GM12872 (cell line): Measurements from ENCODE around the gene CCDC149.

ENCODE experiments used
- TF ChIP-seq, protein P1 (sequence below): IDR thresholded peaks from 3 replicates; pipeline ENCODE4 v1.5.1; 2011; ENCODE audit warnings: low read depth, mild to moderate bottlenecking, low read length, moderate library complexity; ENCODE audit not compliant: insufficient read depth

CCDC149 gene

DNA sequence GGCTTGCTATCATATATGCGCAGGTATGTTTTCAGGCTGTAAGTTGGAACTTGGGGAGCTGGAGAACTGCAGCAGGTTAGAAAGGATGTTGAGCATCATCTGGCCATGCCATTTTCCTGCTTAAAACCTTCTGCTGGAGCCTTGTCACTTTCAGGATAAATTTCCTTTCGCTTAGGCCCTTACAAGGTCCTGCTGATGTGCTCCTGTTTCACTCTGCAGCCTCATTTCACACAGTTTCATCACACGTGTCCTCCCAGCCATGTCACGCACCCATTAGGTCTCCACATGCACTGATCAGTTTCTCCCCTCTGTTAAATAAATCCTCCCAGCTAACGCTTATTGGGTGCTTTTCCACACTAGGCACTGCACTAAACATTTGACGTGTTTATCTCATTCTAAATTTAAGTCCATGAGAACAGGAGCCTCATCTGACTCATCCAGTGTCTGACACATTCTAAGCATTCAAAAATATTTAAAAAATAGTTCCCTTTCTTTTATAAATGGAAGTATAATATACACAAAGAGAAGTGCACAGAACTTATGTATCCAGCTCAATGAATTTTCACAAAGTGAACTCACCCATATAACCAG lies 102.9 kb downstream of the CCDC149 start:
- TF ChIP-seq, protein P1, sequence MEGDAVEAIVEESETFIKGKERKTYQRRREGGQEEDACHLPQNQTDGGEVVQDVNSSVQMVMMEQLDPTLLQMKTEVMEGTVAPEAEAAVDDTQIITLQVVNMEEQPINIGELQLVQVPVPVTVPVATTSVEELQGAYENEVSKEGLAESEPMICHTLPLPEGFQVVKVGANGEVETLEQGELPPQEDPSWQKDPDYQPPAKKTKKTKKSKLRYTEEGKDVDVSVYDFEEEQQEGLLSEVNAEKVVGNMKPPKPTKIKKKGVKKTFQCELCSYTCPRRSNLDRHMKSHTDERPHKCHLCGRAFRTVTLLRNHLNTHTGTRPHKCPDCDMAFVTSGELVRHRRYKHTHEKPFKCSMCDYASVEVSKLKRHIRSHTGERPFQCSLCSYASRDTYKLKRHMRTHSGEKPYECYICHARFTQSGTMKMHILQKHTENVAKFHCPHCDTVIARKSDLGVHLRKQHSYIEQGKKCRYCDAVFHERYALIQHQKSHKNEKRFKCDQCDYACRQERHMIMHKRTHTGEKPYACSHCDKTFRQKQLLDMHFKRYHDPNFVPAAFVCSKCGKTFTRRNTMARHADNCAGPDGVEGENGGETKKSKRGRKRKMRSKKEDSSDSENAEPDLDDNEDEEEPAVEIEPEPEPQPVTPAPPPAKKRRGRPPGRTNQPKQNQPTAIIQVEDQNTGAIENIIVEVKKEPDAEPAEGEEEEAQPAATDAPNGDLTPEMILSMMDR: no peak

DNA sequence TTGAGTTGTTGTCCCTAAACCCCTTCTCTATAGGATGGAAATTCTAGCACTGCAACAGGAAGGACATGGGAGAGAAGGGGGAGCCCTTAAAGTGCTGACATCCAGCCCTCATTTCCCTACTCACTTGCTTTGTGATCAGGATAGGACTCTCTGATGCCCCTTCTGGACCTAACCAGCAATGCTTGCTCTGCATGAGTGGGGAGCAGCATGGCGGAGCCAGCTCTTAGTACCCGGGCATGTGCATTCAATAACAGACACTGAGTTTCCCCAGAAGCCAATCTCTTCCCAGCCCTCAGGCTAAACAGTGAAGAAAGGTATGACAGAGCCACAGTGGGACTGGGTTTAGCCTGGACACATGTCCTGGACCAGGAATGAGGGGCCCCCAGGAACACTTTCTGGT lies 103.5 kb downstream of the CCDC149 start:
- TF ChIP-seq, protein P1: peak; percentile 34; the same call in 1 of the 3 replicates

DNA sequence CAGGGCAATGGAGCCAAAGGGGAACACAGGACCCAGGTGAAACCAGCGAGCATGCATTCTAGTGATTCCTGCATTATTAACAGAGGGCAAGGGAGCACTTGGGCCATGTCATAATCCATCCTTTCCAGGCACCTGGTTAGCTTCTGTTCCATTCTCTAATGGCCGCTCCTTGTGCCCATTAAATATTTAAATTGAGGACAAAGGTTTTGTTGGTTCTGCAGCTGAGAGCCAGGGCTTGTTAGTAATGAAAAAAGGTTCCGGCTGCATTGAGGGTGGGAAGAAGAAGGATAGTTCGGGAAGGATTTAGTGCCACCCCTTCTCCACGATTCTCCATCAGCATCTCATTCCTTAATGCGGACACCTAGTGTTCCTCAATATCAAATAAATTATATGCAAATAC lies 103.9 kb downstream of the CCDC149 start:
- TF ChIP-seq, protein P1: no peak

DNA sequence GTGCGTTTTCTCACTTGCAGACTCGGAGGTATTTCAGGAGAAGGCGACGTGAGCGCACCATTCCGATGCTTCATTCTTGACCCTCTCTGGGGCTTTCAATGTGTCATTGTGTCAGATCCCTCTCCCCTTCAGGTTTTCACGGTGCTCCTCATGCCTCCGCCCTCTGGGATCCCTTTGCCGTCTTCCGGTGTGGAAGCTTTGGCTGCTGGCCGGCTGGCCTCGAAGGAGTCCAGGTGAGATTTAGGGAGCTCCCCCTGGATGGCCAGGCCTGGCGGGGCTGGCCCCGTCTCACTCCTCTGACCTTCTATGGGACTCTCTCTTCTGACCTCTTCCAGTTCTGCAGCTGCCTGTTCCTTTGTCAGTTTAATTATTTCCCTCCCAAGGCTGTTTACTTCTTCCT lies 104.6 kb downstream of the CCDC149 start:
- TF ChIP-seq, protein P1: no peak

DNA sequence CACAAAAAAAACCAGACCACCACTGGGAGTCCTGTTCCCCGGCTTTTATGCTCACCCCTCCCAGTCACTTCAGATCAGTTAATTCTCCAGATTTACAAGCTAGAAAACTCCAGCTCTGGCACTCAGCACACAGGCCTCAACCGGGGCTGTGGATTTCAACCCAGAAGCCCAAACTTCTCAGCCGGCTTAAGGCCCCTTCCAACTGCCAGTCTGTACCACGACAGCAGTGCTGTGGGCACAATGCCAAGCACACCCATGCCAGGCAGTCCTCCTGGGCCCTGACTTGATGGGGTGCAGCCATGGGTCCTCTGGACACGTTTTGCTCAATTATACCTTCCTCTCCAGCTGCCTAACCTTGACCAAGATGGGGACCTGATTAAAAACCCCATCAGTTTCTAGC lies 105.2 kb downstream of the CCDC149 start:
- TF ChIP-seq, protein P1: no peak

DNA sequence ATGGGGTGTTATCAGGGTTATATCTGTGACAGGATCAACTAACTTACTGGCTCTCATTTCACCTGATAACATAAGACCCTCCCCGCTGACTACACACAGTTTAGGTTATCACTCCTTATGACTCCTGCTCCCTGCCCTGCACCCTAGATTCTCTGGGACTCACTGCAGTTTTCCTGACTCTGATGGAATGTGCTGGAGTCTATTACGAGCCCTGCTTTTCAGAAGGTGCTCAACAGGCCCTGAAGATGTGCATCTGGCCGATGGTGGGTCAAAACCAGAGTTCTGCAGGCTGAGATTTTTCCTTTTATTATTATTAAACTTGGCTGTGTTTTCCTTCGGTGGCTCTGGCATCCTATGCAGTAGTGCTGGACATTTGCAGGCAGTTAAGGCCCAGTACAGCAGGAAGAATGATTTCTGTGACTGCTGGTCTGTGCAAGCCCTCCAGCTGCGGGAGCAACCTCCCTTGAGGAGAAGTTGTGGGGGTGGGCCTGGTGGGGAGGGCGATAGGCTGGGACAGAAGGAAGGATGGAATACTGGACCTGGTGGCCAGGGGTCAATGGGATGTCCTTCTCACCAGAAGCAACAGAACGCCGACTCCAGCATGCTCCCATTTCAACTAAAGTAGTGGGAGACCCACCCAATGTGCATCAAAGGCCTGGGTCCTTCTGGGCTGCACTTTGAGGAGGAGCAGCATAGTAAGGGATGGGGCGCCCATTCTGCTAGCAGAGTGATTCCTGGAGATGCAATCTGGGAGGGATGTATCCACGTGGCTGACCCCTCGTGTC lies 106.4 kb downstream of the CCDC149 start:
- TF ChIP-seq, protein P1: no peak

DNA sequence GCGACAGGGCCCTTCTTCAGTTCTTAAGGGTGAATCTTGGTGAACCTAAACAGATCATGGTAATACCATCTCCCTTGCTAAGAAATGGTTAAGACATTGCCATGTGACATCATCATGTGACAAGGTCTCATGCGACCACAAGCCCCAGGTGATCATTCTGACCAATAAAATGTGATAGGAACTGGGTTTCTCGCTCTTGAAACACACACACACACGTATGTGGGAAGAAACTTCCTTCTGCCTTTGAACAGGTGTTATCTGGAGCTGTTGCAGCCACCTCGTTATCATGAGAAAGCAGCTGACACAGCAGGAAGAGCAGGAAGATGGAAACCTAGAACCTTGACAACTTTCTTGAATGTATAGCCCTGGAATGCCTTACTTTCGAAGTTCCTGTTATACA lies 107.3 kb downstream of the CCDC149 start:
- TF ChIP-seq, protein P1: no peak
